ENCODE data around the gene MIER1. TPM values are rescaled to one million over a fixed set of nuclear protein-coding genes. Genes with fewer than 3 reads are reported as not detected.
A peak's percentile ranks its signal among the peaks of the same experiment; 100 is the strongest.

The MIER1 gene
- total RNA-seq, 1 donor from 2014 or later = 31.4 TPM

GRCh38 chr1:66938613-66939012, 13.8 kb downstream of the MIER1 start:
- no peaks in the 10 kb centered on the region for H3K36me3 Mint-ChIP-seq (ENCODE audit: low read depth)
- H3K27ac Mint-ChIP-seq (ENCODE audit: unreplicated experiment) = no peak overlapping the region
- H3K9me3 Mint-ChIP-seq = no peaks in the 10 kb centered on the region
- no peak for DNase-seq (ENCODE audit: low read depth, low spot score)
- H3K4me3 Mint-ChIP-seq = no peak overlapping the region
- no peaks in the 10 kb centered on the region for H3K27me3 Mint-ChIP-seq (ENCODE audit: low read depth)
- peaks cover 8% of the 10 kb centered on the region for H3K4me1 Mint-ChIP-seq
- no peak for TF ChIP-seq CTCF (conservative IDR thresholded peaks at IDR 0.05)

GRCh38 chr1:66940981-66941380, 16.2 kb downstream of the MIER1 start:
- Mint-ChIP-seq H3K27me3 (ENCODE audit: low read depth) (no peaks in the 10 kb centered on the region), H3K4me1 (no peaks in the 10 kb centered on the region), H3K9me3 (no peaks in the 10 kb centered on the region), H3K36me3 (ENCODE audit: low read depth) (peaks cover under 1% of the 10 kb centered on the region), H3K4me3 (no peak overlapping the region), H3K27ac (ENCODE audit: unreplicated experiment) (no peak overlapping the region)
- no peak for DNase-seq (ENCODE audit: low read depth, low spot score)
- TF ChIP-seq CTCF (conservative IDR thresholded peaks at IDR 0.05) = no peak

GRCh38 chr1:66943361-66943969, 18.7 kb downstream of the MIER1 start:
- no peaks in the 10 kb centered on the region for H3K27me3 Mint-ChIP-seq (ENCODE audit: low read depth)
- no peak overlapping the region for H3K4me3 Mint-ChIP-seq
- no peak for TF ChIP-seq CTCF (conservative IDR thresholded peaks at IDR 0.05)
- DNase-seq (ENCODE audit: low read depth, low spot score) = no peak
- H3K27ac Mint-ChIP-seq (ENCODE audit: unreplicated experiment) = peak overlapping the region; percentile 55
- H3K4me1 Mint-ChIP-seq = no peaks in the 10 kb centered on the region
- H3K36me3 Mint-ChIP-seq (ENCODE audit: low read depth) = peaks cover 3% of the 10 kb centered on the region
- H3K9me3 Mint-ChIP-seq = no peaks in the 10 kb centered on the region

GRCh38 chr1:66944330-66945274, 19.8 kb downstream of the MIER1 start:
- H3K36me3 Mint-ChIP-seq (ENCODE audit: low read depth) = peaks cover 3% of the 10 kb centered on the region
- TF ChIP-seq CTCF (conservative IDR thresholded peaks at IDR 0.05) = no peak
- no peaks in the 10 kb centered on the region for H3K27me3 Mint-ChIP-seq (ENCODE audit: low read depth)
- H3K27ac Mint-ChIP-seq (ENCODE audit: unreplicated experiment) = no peak overlapping the region
- H3K4me1 Mint-ChIP-seq = no peaks in the 10 kb centered on the region
- H3K9me3 Mint-ChIP-seq = no peaks in the 10 kb centered on the region
- no peak for DNase-seq (ENCODE audit: low read depth, low spot score)
- H3K4me3 Mint-ChIP-seq = no peak overlapping the region

- Mint-ChIP-seq H3K27ac (ENCODE audit: unreplicated experiment) (no peak overlapping the region), H3K4me1 (no peaks in the 10 kb centered on the region), H3K4me3 (no peak overlapping the region), H3K36me3 (ENCODE audit: low read depth) (peaks cover 3% of the 10 kb centered on the region), H3K9me3 (no peaks in the 10 kb centered on the region), H3K27me3 (ENCODE audit: low read depth) (no peaks in the 10 kb centered on the region)
- DNase-seq (ENCODE audit: low read depth, low spot score) = no peak
- no peak for TF ChIP-seq CTCF (conservative IDR thresholded peaks at IDR 0.05)
Measured at GRCh38 chr1:66945316-66945715, 20.5 kb downstream of the MIER1 start.
